Activated CD4-positive, alpha-beta memory T cell treated with anti-CD3 and anti-CD28 coated beads, Interleukin-2, amount 10 ng/mL, durations not matched to agents 7 days and 5 days (primary cell): ENCODE results near the gene DAGLA. TPM values are rescaled to one million over a fixed set of nuclear protein-coding genes. Genes with fewer than 3 reads are reported as not detected.

Source experiments
- CTCF ChIA-PET: fragments of 350-600 bp; sonication (Branson Sonifier 250); formaldehyde crosslinking; loops from one replicate; lab custom pipeline; 2021; ENCODE audit warnings: antibody characterized with exemption, inconsistent platforms; lab: Charles Lee
- POLR2A ChIA-PET: fragments of 350-600 bp; sonication (Branson Sonifier 250); formaldehyde crosslinking; loops from one replicate; lab custom pipeline; 2021; ENCODE audit warnings: antibody characterized with exemption; lab: Charles Lee
- DNase-seq: peaks from one replicate; pipeline ENCODE4 v3.0.0-alpha.2; 2020
- H3K27ac Mint-ChIP-seq: one replicate; pipeline ENCODE4 v1.8.0; 2021; ENCODE audit warnings: mild to moderate bottlenecking, mixed read lengths
- H3K27me3 Mint-ChIP-seq: one replicate; pipeline ENCODE4 v1.8.0; 2021; ENCODE audit warnings: mixed read lengths
- H3K36me3 Mint-ChIP-seq: one replicate; pipeline ENCODE4 v1.8.0; 2021; ENCODE audit warnings: low read depth, mixed read lengths
- H3K4me1 Mint-ChIP-seq: one replicate; pipeline ENCODE4 v1.8.0; 2021; ENCODE audit warnings: mixed read lengths
- H3K4me3 Mint-ChIP-seq: one replicate; pipeline ENCODE4 v1.8.0; 2021; ENCODE audit warnings: mild to moderate bottlenecking, mixed read lengths
- H3K9me3 Mint-ChIP-seq: one replicate; pipeline ENCODE4 v1.8.0; 2021; ENCODE audit warnings: mixed read lengths
- total RNA-seq, 2 experiments: library from RNA; stranded (reverse); gene quantifications; one replicate each; pipeline ENCODE4 v1.2.3, GENCODE V29; 2021

The DAGLA gene
- total RNA-seq, 2 experiments from 2014 or later = 0.10 to 0.13 TPM

GRCh38 chr11:61775106-61775505, 94.9 kb downstream of the DAGLA start:
- peaks cover 4% of the 10 kb centered on the region for H3K27me3 Mint-ChIP-seq
- ChIA-PET CTCF (interaction anchor here (1.0 to 1.7 kb wide), 4 partner anchors 22 to 91 kb away, joined by 3 to 8 read pairs (median 5); no protein-coding TSS in a partner anchor), POLR2A (interaction anchor here (1.2 kb wide), 1 partner anchor 18 kb away, joined by 6 read pairs; the partner anchor contains the start of genes FEN1 and TMEM258)
- H3K27ac Mint-ChIP-seq = no peak overlapping the region
- no peaks in the 10 kb centered on the region for H3K9me3 Mint-ChIP-seq
- H3K4me1 Mint-ChIP-seq = peaks cover 42% of the 10 kb centered on the region
- no peak overlapping the region for H3K4me3 Mint-ChIP-seq
- no peaks in the 10 kb centered on the region for H3K36me3 Mint-ChIP-seq
- no peak for DNase-seq

GRCh38 chr11:61775606-61776554, 95.7 kb downstream of the DAGLA start:
- Mint-ChIP-seq H3K27me3 (peaks cover 4% of the 10 kb centered on the region), H3K9me3 (no peaks in the 10 kb centered on the region), H3K36me3 (no peaks in the 10 kb centered on the region), H3K4me3 (no peak overlapping the region), H3K4me1 (peaks cover 41% of the 10 kb centered on the region), H3K27ac (no peak overlapping the region)
- DNase-seq = no peak
- POLR2A ChIA-PET = interaction anchor here (1.2 kb wide), 1 partner anchor 17 kb away, joined by 6 read pairs; the partner anchor contains the start of genes FEN1 and TMEM258
- CTCF ChIA-PET = interaction anchor here (1.0 to 1.7 kb wide), 5 partner anchors 22 to 92 kb away, joined by 3 to 8 read pairs (median 4); no protein-coding TSS in a partner anchor

- CTCF ChIA-PET = interaction anchor here (0.7 to 1.7 kb wide), 3 partner anchors 23 to 30 kb away, joined by 3 to 8 read pairs (median 4); no protein-coding TSS in a partner anchor
- POLR2A ChIA-PET = interaction anchor here (7.1 kb wide), 1 partner anchor 16 kb away, joined by 52 read pairs; the partner anchor contains the start of genes FEN1 and TMEM258
These were observed 96.4 kb downstream of the DAGLA start for GRCh38 chr11:61776561-61777075.

GRCh38 chr11:61777234-61778090, 97.3 kb downstream of the DAGLA start:
- POLR2A ChIA-PET = interaction anchor here (7.1 kb wide), 1 partner anchor 15 kb away, joined by 52 read pairs; the partner anchor contains the start of genes FEN1 and TMEM258
- Mint-ChIP-seq H3K36me3 (no peaks in the 10 kb centered on the region), H3K27me3 (peaks cover 4% of the 10 kb centered on the region), H3K4me1 (peaks cover 28% of the 10 kb centered on the region), H3K27ac (no peak overlapping the region), H3K9me3 (no peaks in the 10 kb centered on the region), H3K4me3 (no peak overlapping the region)
- peak; percentile 66 for DNase-seq
- CTCF ChIA-PET = interaction anchor here (0.7 to 1.4 kb wide), 4 partner anchors 17 to 31 kb away, joined by 3 to 4 read pairs (median 4); no protein-coding TSS in a partner anchor

More at GRCh38 chr11:61776561-61777075, 96.4 kb downstream of the DAGLA start:
- DNase-seq = peak; percentile 77
- Mint-ChIP-seq H3K9me3 (no peaks in the 10 kb centered on the region), H3K4me1 (peaks cover 34% of the 10 kb centered on the region), H3K27ac (no peak overlapping the region), H3K27me3 (peaks cover 4% of the 10 kb centered on the region), H3K4me3 (no peak overlapping the region), H3K36me3 (no peaks in the 10 kb centered on the region)

- H3K27ac Mint-ChIP-seq = no peak overlapping the region
- no peak overlapping the region for H3K4me3 Mint-ChIP-seq
- DNase-seq = no peak
- ChIA-PET CTCF (interaction anchor here (1.3 to 1.4 kb wide), 3 partner anchors 12 to 31 kb away, joined by 3 to 4 read pairs (median 4); no protein-coding TSS in a partner anchor), POLR2A (interaction anchor here (7.1 kb wide), 1 partner anchor 14 kb away, joined by 52 read pairs; the partner anchor contains the start of genes FEN1 and TMEM258)
- H3K36me3 Mint-ChIP-seq = no peaks in the 10 kb centered on the region
- H3K9me3 Mint-ChIP-seq = no peaks in the 10 kb centered on the region
- H3K4me1 Mint-ChIP-seq = peaks cover 20% of the 10 kb centered on the region
- peaks cover 4% of the 10 kb centered on the region for H3K27me3 Mint-ChIP-seq
These were observed 98.2 kb downstream of the DAGLA start for GRCh38 chr11:61778357-61778886.

GRCh38 chr11:61778920-61779650, 98.9 kb downstream of the DAGLA start:
- Mint-ChIP-seq H3K27ac (no peak overlapping the region), H3K4me3 (no peak overlapping the region), H3K27me3 (peaks cover 4% of the 10 kb centered on the region), H3K9me3 (no peaks in the 10 kb centered on the region), H3K4me1 (peaks cover 20% of the 10 kb centered on the region), H3K36me3 (no peaks in the 10 kb centered on the region)
- ChIA-PET POLR2A (interaction anchor here (7.1 kb wide), 1 partner anchor 13 kb away, joined by 52 read pairs; the partner anchor contains the start of genes FEN1 and TMEM258), CTCF (interaction anchor here (0.9 to 1.4 kb wide), 4 partner anchors 11 to 46 kb away, joined by 3 to 5 read pairs (median 4); no protein-coding TSS in a partner anchor)
- no peak for DNase-seq

- POLR2A ChIA-PET = interaction anchor here (1.5 to 7.1 kb wide), 3 partner anchors 10 to 35 kb away, joined by 5 to 52 read pairs (median 8); partner anchors contain the start of genes FEN1 and TMEM258
- Mint-ChIP-seq H3K9me3 (no peaks in the 10 kb centered on the region), H3K4me3 (no peak overlapping the region), H3K27ac (no peak overlapping the region), H3K27me3 (peaks cover 4% of the 10 kb centered on the region), H3K4me1 (peaks cover 17% of the 10 kb centered on the region), H3K36me3 (peaks cover 2% of the 10 kb centered on the region)
- CTCF ChIA-PET = interaction anchor here (0.9 to 1.4 kb wide), 3 partner anchors 11 to 46 kb away, joined by 3 to 5 read pairs (median 4); no protein-coding TSS in a partner anchor
- DNase-seq = no peak
These were observed 99.7 kb downstream of the DAGLA start for GRCh38 chr11:61779666-61780525.

- peaks cover 13% of the 10 kb centered on the region for H3K4me1 Mint-ChIP-seq
These were observed 100.5 kb downstream of the DAGLA start for GRCh38 chr11:61780581-61781162.

GRCh38 chr11:61781585-61781984, 101.4 kb downstream of the DAGLA start:
- Mint-ChIP-seq H3K9me3 (no peaks in the 10 kb centered on the region), H3K27me3 (peaks cover 4% of the 10 kb centered on the region), H3K4me1 (peaks cover 10% of the 10 kb centered on the region), H3K36me3 (peaks cover 13% of the 10 kb centered on the region), H3K4me3 (no peak overlapping the region), H3K27ac (no peak overlapping the region)
- DNase-seq = no peak
- ChIA-PET CTCF (interaction anchor here (1.0 kb wide), 1 partner anchor 10 kb away, joined by 3 read pairs; no protein-coding TSS in a partner anchor), POLR2A (interaction anchor here (2.6 to 7.1 kb wide), 2 partner anchors 11 to 33 kb away, joined by 8 to 52 read pairs; partner anchors contain the start of genes FEN1 and TMEM258)

More at GRCh38 chr11:61780581-61781162, 100.5 kb downstream of the DAGLA start:
- Mint-ChIP-seq H3K4me3 (no peak overlapping the region), H3K27me3 (peaks cover 4% of the 10 kb centered on the region), H3K36me3 (peaks cover 7% of the 10 kb centered on the region), H3K9me3 (no peaks in the 10 kb centered on the region), H3K27ac (no peak overlapping the region)
- ChIA-PET POLR2A (interaction anchor here (1.5 to 7.1 kb wide), 3 partner anchors 9 to 34 kb away, joined by 5 to 52 read pairs (median 8); partner anchors contain the start of genes FEN1 and TMEM258), CTCF (interaction anchor here (1.2 kb wide), 1 partner anchor 16 kb away, joined by 5 read pairs; no protein-coding TSS in a partner anchor)
- DNase-seq = no peak

- Mint-ChIP-seq H3K4me1 (peaks cover 3% of the 10 kb centered on the region), H3K27me3 (peaks cover 4% of the 10 kb centered on the region), H3K36me3 (peaks cover 15% of the 10 kb centered on the region), H3K27ac (no peak overlapping the region), H3K4me3 (no peak overlapping the region), H3K9me3 (no peaks in the 10 kb centered on the region)
- ChIA-PET POLR2A (interaction anchor here (2.6 to 7.1 kb wide), 2 partner anchors 10 to 32 kb away, joined by 8 to 52 read pairs; partner anchors contain the start of genes FEN1 and TMEM258), CTCF (interaction anchor here (0.6 to 1.0 kb wide), 2 partner anchors 9 to 15 kb away, joined by 3 read pairs; no protein-coding TSS in a partner anchor)
- DNase-seq = no peak
These were observed 102.1 kb downstream of the DAGLA start for GRCh38 chr11:61782299-61782698.
